HEK293 (cell line): Measurements from ENCODE around the gene ST7L.

Source experiments
- CTCF ChIA-PET: fragments of 350-600 bp; formaldehyde crosslinking; extraction: SDS; loops from one replicate; lab custom pipeline; 2021; ENCODE audit warnings: antibody characterized with exemption; lab: Yijun Ruan, JAX
- POLR2A ChIA-PET: fragments of 300-600 bp; formaldehyde crosslinking; extraction: SDS; loops from one replicate; lab custom pipeline; 2020; ENCODE audit warnings: antibody characterized with exemption, inconsistent platforms; lab: Yijun Ruan, JAX
- H3K27ac ChIP-seq: fragments of 200-500 bp; sonication (Bioruptor generic); 2 replicates; pipeline ENCODE4 v1.5.1; 2014; ENCODE audit warnings: low read depth, low read length, control low read depth, inconsistent platforms; ENCODE audit errors: extremely low read depth
- H3K36me3 ChIP-seq, 2 experiments: fragments of 200-500 bp in 1 of 2; sonication (Bioruptor generic) in 1 of 2; 1 replicate in 1 of 2; 2 replicates in 1 of 2; pipeline ENCODE4 v1.5.1; 2014 to 2017; ENCODE audit warnings: inconsistent platforms in 2 of 2, low read length in 2 of 2; ENCODE audit not compliant: control insufficient read depth in 2 of 2, insufficient read depth in 1 of 2
- H3K4me1 ChIP-seq: fragments of 200-500 bp; sonication (Bioruptor generic); 2 replicates; pipeline ENCODE4 v1.5.1; 2014; ENCODE audit warnings: mild to moderate bottlenecking, low read length, inconsistent platforms; ENCODE audit not compliant: control insufficient read depth, insufficient read depth
- H3K4me3 ChIP-seq: 2 replicates; pipeline ENCODE4 v1.5.1; 2011; ENCODE audit warnings: low read depth, mild to moderate bottlenecking, control low read depth, low read length, moderate library complexity
- H3K9me3 ChIP-seq: fragments of 200-500 bp; sonication (Bioruptor generic); 2 replicates; pipeline ENCODE4 v1.5.1; 2014; ENCODE audit warnings: low read depth, low read length, inconsistent platforms; ENCODE audit not compliant: control insufficient read depth, insufficient read depth
- INSM2 ChIP-seq: fragments of 450-650 bp; formaldehyde crosslinking; IDR thresholded peaks from 2 replicates; pipeline ENCODE4 v1.5.1; 2016; ENCODE audit warnings: missing biosample characterization, missing genetic modification characterization
- SCRT1 ChIP-seq: fragments of 450-650 bp; formaldehyde crosslinking; IDR thresholded peaks from 2 replicates; pipeline ENCODE4 v1.5.1; 2016; ENCODE audit warnings: missing biosample characterization, missing genetic modification characterization, borderline replicate concordance
- SP3 ChIP-seq: fragments of 450-650 bp; formaldehyde crosslinking; IDR thresholded peaks from 2 replicates; pipeline ENCODE4 v1.5.1; 2016; ENCODE audit warnings: missing biosample characterization, missing genetic modification characterization
- ZBTB10 ChIP-seq: fragments of 450-650 bp; formaldehyde crosslinking; IDR thresholded peaks from 2 replicates; pipeline ENCODE4 v1.5.1; 2016; ENCODE audit warnings: missing biosample characterization, missing genetic modification characterization
- ZBTB6 ChIP-seq: fragments of 450-650 bp; formaldehyde crosslinking; IDR thresholded peaks from 2 replicates; pipeline ENCODE4 v1.5.1; 2017; ENCODE audit warnings: missing biosample characterization, missing genetic modification characterization
- ZNF155 ChIP-seq: fragments of 450-650 bp; formaldehyde crosslinking; IDR thresholded peaks from 2 replicates; pipeline ENCODE4 v1.5.1; 2016; ENCODE audit warnings: missing biosample characterization, missing genetic modification characterization
- ZNF157 ChIP-seq: fragments of 450-650 bp; formaldehyde crosslinking; IDR thresholded peaks from 2 replicates; pipeline ENCODE4 v1.5.1; 2016; ENCODE audit warnings: missing biosample characterization, missing genetic modification characterization
- ZNF18 ChIP-seq: fragments of 450-650 bp; formaldehyde crosslinking; IDR thresholded peaks from 2 replicates; pipeline ENCODE4 v1.5.1; 2016; ENCODE audit warnings: missing biosample characterization, missing genetic modification characterization
- ZNF24 ChIP-seq: fragments of 450-650 bp; formaldehyde crosslinking; IDR thresholded peaks from 2 replicates; pipeline ENCODE4 v1.5.1; 2016; ENCODE audit warnings: missing biosample characterization, missing genetic modification characterization
- ZNF394 ChIP-seq: fragments of 450-650 bp; formaldehyde crosslinking; IDR thresholded peaks from 2 replicates; pipeline ENCODE4 v1.5.1; 2016; ENCODE audit warnings: missing biosample characterization, missing genetic modification characterization, mild to moderate bottlenecking, moderate library complexity, borderline replicate concordance
- ZNF398 ChIP-seq: fragments of 450-650 bp; formaldehyde crosslinking; IDR thresholded peaks from 2 replicates; pipeline ENCODE4 v1.5.1; 2017; ENCODE audit warnings: missing biosample characterization, missing genetic modification characterization
- ZNF48 ChIP-seq: fragments of 450-650 bp; formaldehyde crosslinking; IDR thresholded peaks from 2 replicates; pipeline ENCODE4 v1.5.1; 2016; ENCODE audit warnings: missing biosample characterization, missing genetic modification characterization
- ZNF501 ChIP-seq: fragments of 450-650 bp; formaldehyde crosslinking; IDR thresholded peaks from 2 replicates; pipeline ENCODE4 v1.5.1; 2016; ENCODE audit warnings: missing biosample characterization, missing genetic modification characterization
- ZNF776 ChIP-seq: fragments of 450-650 bp; formaldehyde crosslinking; IDR thresholded peaks from 2 replicates; pipeline ENCODE4 v1.5.0; 2017; ENCODE audit warnings: missing biosample characterization, missing genetic modification characterization, borderline replicate concordance
- ZXDB ChIP-seq: fragments of 450-650 bp; formaldehyde crosslinking; IDR thresholded peaks from 2 replicates; pipeline ENCODE4 v1.5.1; 2016; ENCODE audit warnings: missing biosample characterization, missing genetic modification characterization

Gene ST7L

GRCh38 chr1:112540226-112540794 lies 78.6 kb downstream of the ST7L start:
- ChIA-PET CTCF (interaction anchor here (0.6 to 1.3 kb wide), 3 partner anchors 23 to 74 kb away, joined by 4 to 7 read pairs (median 5); no protein-coding TSS in a partner anchor), POLR2A (interaction anchor here (0.7 kb wide), 1 partner anchor 167 kb away, joined by 3 read pairs; no protein-coding TSS in a partner anchor)
- no peaks in the 10 kb centered on the region for H3K9me3 ChIP-seq
- TF ChIP-seq SP3 (tag by site-specific recombination) (no peak), SCRT1 (tag by site-specific recombination) (no peak), ZNF394 (tag by site-specific recombination) (no peak), ZNF398 (no peak), ZNF24 (no peak)
- no peak overlapping the region for H3K27ac ChIP-seq
- peaks cover 6 to 25% of the 10 kb centered on the region in 2 experiments; a peak in 2 of 3 replicates for H3K36me3 ChIP-seq
- 0 out of 2 replicates have a peak, but pooled peaks cover 3% of the 10 kb centered on the region for H3K4me1 ChIP-seq
- no peak overlapping the region for H3K4me3 ChIP-seq

GRCh38 chr1:112538883-112539282 lies 80.1 kb downstream of the ST7L start:
- ChIA-PET CTCF (interaction anchor here (1.2 kb wide), 1 partner anchor 13 kb away, joined by 3 read pairs; no protein-coding TSS in a partner anchor), POLR2A (no interaction called here)
- no peak overlapping the region for H3K27ac ChIP-seq
- no peaks in the 10 kb centered on the region for H3K4me1 ChIP-seq
- H3K4me3 ChIP-seq: no peak overlapping the region
- H3K36me3 ChIP-seq: peaks cover 6 to 25% of the 10 kb centered on the region in 2 experiments; a peak in 2 of 3 replicates
- no peak for TF ChIP-seq INSM2 (tag by site-specific recombination)
- no peak for TF ChIP-seq ZNF48
- no peak for TF ChIP-seq ZNF155 (tag by site-specific recombination)
- no peak for TF ChIP-seq ZXDB (tag by site-specific recombination)
- TF ChIP-seq ZNF157 (tag by site-specific recombination): no peak
- TF ChIP-seq ZNF501 (tag by site-specific recombination): no peak
- TF ChIP-seq ZNF776 (tag by site-specific recombination): no peak
- TF ChIP-seq ZNF18: no peak
- TF ChIP-seq ZBTB10 (tag by site-specific recombination): no peak
- no peak for TF ChIP-seq ZBTB6
- no peaks in the 10 kb centered on the region for H3K9me3 ChIP-seq
